Peyer's patch (tissue), 4 donors: Measurements from ENCODE around the gene LIME1.

Experiments
- CTCF ChIP-seq, 6 experiments: fragments of 450-650 bp in 4 of 6; fragments of 200-600 bp in 2 of 6; sonication (generic) in 1 of 6; IDR thresholded peaks; one replicate each; pipeline ENCODE4 v1.5.1; 2017 to 2019; ENCODE audit warnings: antibody characterized with exemption in 6 of 6, mild to moderate bottlenecking in 3 of 6, moderate library complexity in 1 of 6
- POLR2A ChIP-seq, 2 donors: fragments of 450-650 bp; IDR thresholded peaks; one replicate each; pipeline ENCODE4 v1.5.1; 2017; ENCODE audit warnings: antibody characterized with exemption in 2 of 2, mild to moderate bottlenecking in 2 of 2, moderate library complexity in 2 of 2

GRCh38 chr20:63778034-63778752, 41.7 kb downstream of the LIME1 start:
- TF ChIP-seq CTCF (IDR thresholded peaks at IDR 0.05) = no peak
- no peak for TF ChIP-seq POLR2A (IDR thresholded peaks at IDR 0.05)
